Mucosa of descending colon (tissue), 3 donors: Measurements from ENCODE around the gene ZNF549. TPM values are rescaled to one million over a fixed set of nuclear protein-coding genes. Genes with fewer than 3 reads are reported as not detected.

Experiments used
- ATAC-seq: fragments of 200-7000 bp; cut with Tn5 transposase; one replicate; pipeline ENCODE4 v1.9.1; 2020; ENCODE audit warnings: mild to moderate bottlenecking, moderate library complexity
- DNase-seq, 3 donors: peaks; one replicate each; pipeline ENCODE4 v3.0.0-alpha.2; 2020
- H3K36me3 ChIP-seq: fragments of 200-600 bp; one replicate; pipeline ENCODE4 v1.8.0; 2021; ENCODE audit warnings: low read depth, mild to moderate bottlenecking
- H3K4me1 ChIP-seq: fragments of 200-600 bp; one replicate; pipeline ENCODE4 v1.8.0; 2021; ENCODE audit warnings: low read depth, mild to moderate bottlenecking
- H3K4me3 ChIP-seq: fragments of 200-600 bp; one replicate; pipeline ENCODE4 v1.8.0; 2021; ENCODE audit warnings: mild to moderate bottlenecking
- H3K9me3 ChIP-seq: fragments of 200-600 bp; one replicate; pipeline ENCODE4 v1.8.0; 2021; ENCODE audit warnings: mild to moderate bottlenecking
- CTCF ChIP-seq: fragments of 200-600 bp; IDR thresholded peaks from one replicate; pipeline ENCODE4 v1.8.0; 2022; ENCODE audit warnings: antibody characterized with exemption, mild to moderate bottlenecking
- intact Hi-C, 2 donors: fragments of 100-400 bp; cut with DNase I in 1 of 2; cut with micrococcal nuclease in 1 of 2; formaldehyde crosslinking; loops; one replicate each; pipeline versions ENCODE4 v1.11.0 to v1.11.1; 2022; cut with DNase I, micrococcal nuclease
- total RNA-seq, 3 donors: library from RNA; stranded (reverse); fragmentation: NEBNext Ultra II Directional in 2 of 3; extraction: Animal tissue kit (Norgen Biotek cat#: 25700) in 2 of 3; gene quantifications; one replicate each; pipeline versions ENCODE4 v1.2.1 to v1.2.4, GENCODE V29; 2021 to 2023
- donor health status: DM: no; HTN: no; CAD: no; lungs with moderate emphysema.
- donor health status: DM: no; HTN: no; CAD: no.
- donor health status: DM: no; HTN: yes; CAD: no.

ZNF549 gene
- total RNA-seq, 3 donors from 2014 or later = 2.3 to 6.3 (median 3.7) TPM

- H3K9me3 ChIP-seq = peaks cover 58% of the 10 kb centered on the region
- peak overlapping the region; percentile 85 for H3K4me3 ChIP-seq
- H3K4me1 ChIP-seq = no peaks in the 10 kb centered on the region
- intact Hi-C loops = no loop called here
- peak in 2 of 3 donors; percentile 28 to 50 for DNase-seq
- no peak for ATAC-seq
- peaks cover 4% of the 10 kb centered on the region for H3K36me3 ChIP-seq
- TF ChIP-seq CTCF = no peak
Measured at GRCh38 chr19:57560049-57560491, 32.9 kb downstream of the ZNF549 start.

- Histone ChIP-seq H3K9me3 (peaks cover 79% of the 10 kb centered on the region), H3K4me1 (no peaks in the 10 kb centered on the region), H3K36me3 (no peaks in the 10 kb centered on the region), H3K4me3 (no peak overlapping the region)
- intact Hi-C loops = no loop called here
- no peak for DNase-seq
- no peak for TF ChIP-seq CTCF
- ATAC-seq = no peak
Measured at GRCh38 chr19:57563547-57563946, 36.4 kb downstream of the ZNF549 start.

- no peak for ATAC-seq
- Histone ChIP-seq H3K36me3 (no peaks in the 10 kb centered on the region), H3K4me1 (no peaks in the 10 kb centered on the region), H3K9me3 (peaks cover 100% of the 10 kb centered on the region), H3K4me3 (no peak overlapping the region)
- no peak for TF ChIP-seq CTCF
- no peak for DNase-seq
- intact Hi-C loops = no loop called here
Measured at GRCh38 chr19:57566396-57567265, 39.5 kb downstream of the ZNF549 start.

GRCh38 chr19:57570707-57571106 is 43.6 kb downstream of the ZNF549 start:
- no peak for DNase-seq
- Histone ChIP-seq H3K9me3 (peaks cover 100% of the 10 kb centered on the region), H3K36me3 (peaks cover 24% of the 10 kb centered on the region), H3K4me3 (no peak overlapping the region), H3K4me1 (no peaks in the 10 kb centered on the region)
- no peak for TF ChIP-seq CTCF
- intact Hi-C loops = no loop called here
- no peak for ATAC-seq

DNA sequence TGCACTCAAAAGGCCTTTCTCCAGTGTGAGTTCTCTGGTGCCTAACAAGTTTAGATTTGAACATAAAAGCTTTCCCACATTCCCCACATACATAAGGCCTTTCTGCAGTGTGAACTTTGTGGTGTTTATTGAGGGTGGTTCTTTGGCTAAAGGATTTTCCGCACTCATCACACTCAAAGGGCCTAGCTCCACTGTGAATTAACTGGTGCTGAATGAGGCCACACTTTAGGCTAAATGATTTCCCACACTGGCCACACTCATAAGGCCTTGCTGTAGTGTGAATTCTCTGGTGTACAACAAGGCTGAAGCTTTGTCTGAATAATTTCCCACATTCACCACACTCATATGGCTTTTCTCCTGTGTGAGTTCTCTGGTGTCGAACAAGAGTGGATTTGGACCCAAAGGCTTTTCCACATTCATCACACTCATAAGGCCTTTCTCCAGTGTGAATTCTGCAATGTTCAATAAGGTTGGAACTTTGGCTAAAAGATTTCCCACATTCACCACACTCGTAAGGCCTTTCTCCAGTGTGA is 45.3 kb downstream of the ZNF549 start:
- H3K4me3 ChIP-seq = no peak overlapping the region
- ATAC-seq (no peak), DNase-seq (no peak)
- intact Hi-C loops = no loop called here
- peaks cover 24% of the 10 kb centered on the region for H3K36me3 ChIP-seq
- no peaks in the 10 kb centered on the region for H3K4me1 ChIP-seq
- peaks cover 98% of the 10 kb centered on the region for H3K9me3 ChIP-seq
- TF ChIP-seq CTCF = no peak
